Gastroesophageal sphincter (tissue), 3 donors: Measurements from ENCODE around the gene PIGU.
A peak's percentile ranks its signal among the peaks of the same experiment; 100 is the strongest.

Experiments used
- CTCF ChIP-seq, 4 experiments: fragments of 200-600 bp in 2 of 4; fragments of 450-650 bp in 2 of 4; sonication (generic) in 1 of 4; IDR thresholded peaks; one replicate each; pipeline ENCODE4 v1.5.1; 2017 to 2019; ENCODE audit warnings: antibody characterized with exemption in 4 of 4, mild to moderate bottlenecking in 2 of 4, moderate library complexity in 2 of 4
- EP300 ChIP-seq: sonication (generic); formaldehyde crosslinking; IDR thresholded peaks from one replicate; pipeline ENCODE4 v1.6.1; 2017; ENCODE audit warnings: antibody characterized with exemption, mild to moderate bottlenecking

GRCh38 chr20:34579191-34579978 is 97.5 kb downstream of the PIGU start:
- TF ChIP-seq EP300, result no peak
- peak; percentile 37 to 68 (median 66) for TF ChIP-seq CTCF (IDR thresholded peaks at IDR 0.05)
